Measurements from ENCODE around the gene JKAMP.

GRCh38 chr14:59454139-59454538 lies 30.2 kb upstream of the JKAMP start:
- TF ChIP-seq CTCF (conservative IDR thresholded peaks at IDR 0.05; ENCODE audit: low read length) (no peak), EZH2phosphoT487 (IDR thresholded peaks at IDR 0.05; ENCODE audit: borderline replicate concordance, low read depth, low read length) (no peak)

All from OCI-LY7 (cell line).